ENCODE results near the gene MLLT1.

DNA sequence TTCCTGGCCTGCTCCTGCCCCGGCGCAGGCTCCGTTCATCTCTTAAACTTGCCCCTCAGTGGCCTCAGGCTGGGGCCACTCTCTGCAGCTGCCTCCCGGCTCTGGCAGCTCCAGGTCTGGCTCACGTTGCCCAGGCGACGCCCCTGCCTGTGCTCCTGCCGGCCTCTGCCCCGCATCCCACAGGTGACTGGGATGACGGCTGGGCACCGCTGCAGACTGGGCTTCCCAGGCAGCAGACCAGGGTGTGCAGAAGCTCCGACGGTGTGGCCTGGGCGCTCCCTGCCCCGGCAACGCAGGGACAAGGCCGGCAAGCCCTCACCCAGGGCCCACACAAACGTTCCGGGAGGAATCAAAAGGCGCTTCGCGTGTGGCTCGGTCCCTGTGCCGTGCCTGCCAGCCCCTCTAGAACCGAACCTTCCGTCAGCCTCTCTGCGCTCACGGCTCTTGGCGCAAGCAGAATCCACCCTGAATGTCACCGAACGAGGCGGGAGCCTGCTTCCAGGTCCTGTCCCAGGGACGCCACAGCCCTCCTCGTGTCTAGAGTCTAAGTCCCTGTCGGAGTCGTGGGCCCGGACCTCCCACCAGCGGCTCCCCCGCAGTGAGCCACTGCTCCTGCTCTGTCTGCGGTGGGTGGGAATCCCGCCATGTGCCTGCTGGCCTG is 64.8 kb downstream of the MLLT1 start:
- TF ChIP-seq, protein P1, sequence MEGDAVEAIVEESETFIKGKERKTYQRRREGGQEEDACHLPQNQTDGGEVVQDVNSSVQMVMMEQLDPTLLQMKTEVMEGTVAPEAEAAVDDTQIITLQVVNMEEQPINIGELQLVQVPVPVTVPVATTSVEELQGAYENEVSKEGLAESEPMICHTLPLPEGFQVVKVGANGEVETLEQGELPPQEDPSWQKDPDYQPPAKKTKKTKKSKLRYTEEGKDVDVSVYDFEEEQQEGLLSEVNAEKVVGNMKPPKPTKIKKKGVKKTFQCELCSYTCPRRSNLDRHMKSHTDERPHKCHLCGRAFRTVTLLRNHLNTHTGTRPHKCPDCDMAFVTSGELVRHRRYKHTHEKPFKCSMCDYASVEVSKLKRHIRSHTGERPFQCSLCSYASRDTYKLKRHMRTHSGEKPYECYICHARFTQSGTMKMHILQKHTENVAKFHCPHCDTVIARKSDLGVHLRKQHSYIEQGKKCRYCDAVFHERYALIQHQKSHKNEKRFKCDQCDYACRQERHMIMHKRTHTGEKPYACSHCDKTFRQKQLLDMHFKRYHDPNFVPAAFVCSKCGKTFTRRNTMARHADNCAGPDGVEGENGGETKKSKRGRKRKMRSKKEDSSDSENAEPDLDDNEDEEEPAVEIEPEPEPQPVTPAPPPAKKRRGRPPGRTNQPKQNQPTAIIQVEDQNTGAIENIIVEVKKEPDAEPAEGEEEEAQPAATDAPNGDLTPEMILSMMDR (IDR thresholded peaks at IDR 0.05), result no peak
- TF ChIP-seq POLR2A (IDR thresholded peaks at IDR 0.05), result no peak
